ENCODE measurements around the gene HERC4.
"Not testable (repeated sequence)": the region's sequence is repeated elsewhere in the genome, so short reads cannot be mapped to it uniquely, and the experiment has no call there.

The HERC4 gene

DNA sequence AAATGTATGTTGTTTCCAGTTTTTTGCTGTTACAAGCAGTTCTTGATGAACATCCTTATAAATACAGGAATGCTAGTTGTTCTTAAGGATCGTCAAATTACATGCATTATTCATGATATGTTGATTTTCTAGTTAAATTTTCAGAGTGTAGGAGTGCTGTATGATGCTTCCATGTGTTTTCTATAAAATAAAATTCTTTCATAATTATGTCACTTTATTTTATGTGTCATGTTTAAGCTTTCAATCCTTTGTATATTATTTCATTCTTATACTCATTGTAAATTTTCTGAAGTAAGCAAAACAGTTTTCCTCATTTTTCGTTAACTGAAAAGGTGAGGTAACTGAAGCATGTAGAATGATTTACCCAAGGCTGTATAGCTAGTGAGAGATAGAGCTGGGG lies 17.4 kb upstream of the HERC4 start:
- no peak for DNase-seq (ENCODE audit: low read depth)

DNA sequence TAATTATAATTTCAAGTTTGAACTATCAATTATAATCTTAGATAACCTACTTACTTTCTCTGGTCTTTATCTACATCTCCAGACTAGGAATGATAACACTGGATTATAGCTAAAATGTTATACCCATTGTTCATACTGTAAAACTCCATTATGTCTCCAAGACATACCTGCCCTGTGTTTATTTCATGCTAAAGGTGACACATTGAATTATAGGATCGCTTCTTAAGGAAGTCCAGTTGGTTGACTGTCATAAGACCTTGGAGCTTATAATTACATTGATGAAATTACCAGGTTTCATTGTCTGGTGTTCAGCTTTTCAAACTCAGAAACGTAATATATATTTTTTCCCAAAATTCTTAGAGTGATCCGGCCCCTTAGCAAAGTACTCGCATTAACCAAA lies 15.5 kb upstream of the HERC4 start:
- no peak for DNase-seq (ENCODE audit: low read depth)

GRCh38 chr10:68088740-68089139 lies 13.7 kb upstream of the HERC4 start:
- no peak for DNase-seq (ENCODE audit: low read depth)

GRCh38 chr10:68087685-68088401 lies 12.8 kb upstream of the HERC4 start:
- no peak for DNase-seq (ENCODE audit: low read depth)

DNA sequence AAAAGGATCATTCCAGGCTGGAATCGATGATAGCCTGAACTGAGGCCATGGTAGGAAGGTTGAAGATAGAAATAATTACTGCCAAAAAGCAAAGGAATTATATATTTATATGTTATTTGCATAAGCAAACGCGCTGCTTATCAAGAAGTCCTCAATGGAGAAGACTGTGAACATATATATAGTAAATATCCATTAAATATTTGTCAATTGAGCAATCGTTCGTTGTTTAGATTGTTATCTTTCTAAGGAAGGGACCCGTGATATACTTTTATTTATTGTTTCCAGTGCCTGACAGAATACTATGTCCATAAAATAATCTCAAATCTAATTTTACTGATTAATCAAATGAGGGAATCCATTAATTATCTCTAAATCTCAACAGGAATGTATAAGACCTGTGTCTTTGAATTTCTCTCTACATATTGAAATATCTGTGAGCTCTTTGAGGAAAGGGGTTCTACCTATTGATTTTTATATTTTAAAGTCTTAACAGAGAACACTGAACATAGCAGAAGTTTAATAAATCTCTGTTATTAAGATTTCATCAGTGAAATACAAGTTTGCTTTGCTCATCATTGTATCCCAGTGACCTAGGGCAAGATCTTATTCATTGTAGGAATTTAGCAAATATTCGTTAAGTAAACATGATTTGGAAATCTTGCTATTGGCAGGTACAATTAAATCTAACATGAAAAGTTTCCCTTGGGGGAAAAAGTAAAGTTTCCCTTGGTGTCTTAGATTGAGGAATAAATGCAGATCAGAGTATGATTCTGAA lies 12.0 kb upstream of the HERC4 start:
- DNase-seq (ENCODE audit: low read depth), result no peak

- no peak for DNase-seq (ENCODE audit: low read depth)
These were observed 10.9 kb upstream of the HERC4 start for GRCh38 chr10:68086011-68086410.

DNA sequence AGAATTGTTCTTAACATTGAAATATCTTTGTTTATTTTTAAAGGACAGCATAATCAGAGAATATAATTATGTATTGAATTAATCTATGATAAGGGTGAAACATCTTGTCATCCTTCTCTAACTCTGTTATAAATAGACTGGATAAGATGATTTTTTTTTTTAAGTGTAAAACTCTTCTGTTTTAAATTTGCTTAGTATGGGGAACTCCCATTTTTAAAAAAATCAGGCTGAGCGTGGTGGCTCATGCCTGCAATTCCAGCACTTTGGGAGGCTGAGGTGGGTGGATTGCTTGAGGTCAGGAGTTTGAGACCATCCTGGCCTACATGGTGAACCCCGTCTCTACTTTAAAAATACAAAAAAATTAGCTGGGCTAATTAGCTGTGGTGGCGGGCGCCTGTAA lies 9.4 kb upstream of the HERC4 start:
- DNase-seq (ENCODE audit: low read depth), result no peak

- no peak for DNase-seq (ENCODE audit: low read depth)
These were observed 8.9 kb upstream of the HERC4 start for GRCh38 chr10:68083953-68084352.

DNA sequence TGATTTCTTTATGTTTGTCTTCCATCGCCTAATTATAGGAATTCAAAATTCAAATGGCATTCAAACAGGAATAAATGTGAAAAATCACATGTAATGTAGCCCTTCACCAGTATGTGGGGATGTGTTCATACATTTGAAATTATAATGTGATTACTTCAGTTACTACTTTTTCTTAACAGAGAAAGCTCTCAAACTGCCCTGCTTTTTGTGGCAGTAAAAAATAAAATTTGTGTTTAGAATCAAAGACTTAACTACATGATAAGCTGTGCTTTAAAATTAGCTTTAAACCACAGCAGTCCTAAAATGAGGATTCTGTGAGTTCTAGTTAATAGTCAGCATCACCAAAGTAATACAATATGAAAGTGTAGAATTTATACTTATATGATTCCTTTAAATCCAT lies 7.8 kb upstream of the HERC4 start:
- no peak for DNase-seq (ENCODE audit: low read depth)

GRCh38 chr10:68081916-68082315 lies 6.8 kb upstream of the HERC4 start:
- no peak for DNase-seq (ENCODE audit: low read depth)

- DNase-seq (ENCODE audit: low read depth), result no peak
These were observed 5.9 kb upstream of the HERC4 start for GRCh38 chr10:68080853-68081431.

- DNase-seq (ENCODE audit: low read depth), result no peak
These were observed 4.4 kb upstream of the HERC4 start for GRCh38 chr10:68079434-68079833.

DNA sequence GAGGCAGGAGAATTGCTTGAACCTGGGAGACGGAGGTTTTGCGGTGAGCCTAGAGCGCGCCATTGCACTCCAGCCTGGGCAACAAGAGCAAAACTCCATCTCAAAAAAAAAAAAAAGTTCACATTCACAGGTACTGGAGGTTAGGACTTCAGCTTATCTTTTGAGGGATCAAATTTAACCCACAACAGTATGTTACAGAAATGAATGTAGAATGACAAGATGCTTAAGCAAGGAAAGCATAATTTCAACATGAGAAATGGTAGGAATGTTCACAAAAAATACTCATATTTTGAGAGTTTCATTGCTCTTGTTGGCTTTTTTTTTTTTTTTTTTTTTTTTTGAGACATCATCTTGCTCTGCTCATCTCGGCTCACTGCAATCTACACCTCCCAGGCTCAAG lies 1.9 kb upstream of the HERC4 start:
- DNase-seq (ENCODE audit: low read depth), result no peak

DNA sequence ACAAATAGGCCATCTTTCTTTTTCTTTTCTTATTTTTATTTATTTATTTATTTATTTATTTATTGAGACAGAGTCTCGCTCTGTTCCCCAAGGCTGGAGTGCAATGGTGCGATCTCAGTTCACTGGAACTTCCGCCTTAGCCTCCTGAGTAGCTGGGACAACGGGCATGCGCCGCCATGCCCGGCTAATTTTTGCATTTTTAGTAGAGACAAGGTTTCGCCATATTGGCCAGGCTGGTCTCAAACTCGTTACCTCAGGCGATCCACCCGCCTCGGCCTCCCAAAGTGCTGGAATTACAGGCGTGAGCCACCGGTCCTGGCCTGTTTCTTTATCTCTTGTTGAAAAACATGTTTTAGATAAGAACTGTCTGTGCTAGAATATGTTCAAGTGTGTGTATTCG lies 998 bp upstream of the HERC4 start:
- not testable (repeated sequence) for DNase-seq (ENCODE audit: low read depth)

- DNase-seq (ENCODE audit: low read depth), result no peak
These were observed 494 bp upstream of the HERC4 start for GRCh38 chr10:68075550-68076004.

DNA sequence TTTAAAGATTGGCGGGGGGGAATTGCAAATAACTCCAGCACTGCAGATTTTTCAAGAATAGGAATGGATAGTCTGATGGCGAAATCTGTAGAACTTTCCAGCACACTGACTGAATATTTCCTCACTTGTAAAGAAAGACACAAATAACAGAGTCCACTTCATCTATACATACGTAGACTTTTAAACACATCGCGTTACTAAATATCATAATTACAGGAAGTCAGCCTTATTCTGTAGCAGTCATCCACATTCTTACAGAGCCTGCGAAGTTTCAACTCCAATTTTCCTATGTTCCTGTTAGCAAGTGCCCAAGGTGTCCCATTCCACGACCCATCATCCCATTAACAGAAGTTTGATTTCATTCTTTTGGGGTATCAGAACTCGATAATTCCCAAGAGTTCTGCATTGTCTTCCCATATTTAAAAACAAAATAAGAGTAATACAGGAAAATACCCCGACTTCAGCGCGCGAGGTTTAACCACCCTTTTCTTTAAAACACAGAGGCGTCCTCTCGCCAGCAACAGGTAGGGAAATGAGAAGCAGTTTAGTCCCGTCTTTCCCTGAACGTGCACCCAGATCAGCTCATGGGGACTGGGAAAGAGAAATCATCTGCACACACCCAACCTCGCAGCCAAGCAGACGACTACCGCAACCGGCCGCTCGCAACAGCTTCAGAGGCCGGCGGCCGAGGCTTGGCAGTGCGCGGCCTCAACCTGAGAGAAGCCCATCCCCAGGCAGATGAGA lies 880 bp downstream of the HERC4 start:
- no peak for DNase-seq (ENCODE audit: low read depth)

- no peak for DNase-seq (ENCODE audit: low read depth)
These were observed 1.5 kb downstream of the HERC4 start for GRCh38 chr10:68073631-68074030.

- no peak for DNase-seq (ENCODE audit: low read depth)
These were observed 7.6 kb downstream of the HERC4 start for GRCh38 chr10:68067508-68067907.

DNA sequence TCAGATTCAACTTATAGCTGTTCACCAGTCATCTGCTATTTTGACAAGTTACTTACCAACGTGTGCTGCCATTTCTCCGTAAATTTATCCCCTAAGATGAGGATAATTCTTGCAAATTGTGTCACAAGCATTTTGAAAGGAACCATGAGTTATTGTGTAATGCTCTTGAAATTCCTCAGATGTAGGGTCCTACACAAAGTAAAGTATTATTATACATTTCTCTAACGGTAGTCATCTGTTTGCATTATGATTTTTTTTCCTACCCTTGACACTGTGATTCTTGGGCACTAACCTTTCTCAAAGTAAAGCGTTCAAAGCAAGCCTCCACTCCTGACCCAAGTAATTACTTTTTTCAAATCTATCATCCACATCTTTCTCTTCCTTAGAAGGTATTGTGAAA lies 8.1 kb downstream of the HERC4 start:
- no peak for DNase-seq (ENCODE audit: low read depth)

DNA sequence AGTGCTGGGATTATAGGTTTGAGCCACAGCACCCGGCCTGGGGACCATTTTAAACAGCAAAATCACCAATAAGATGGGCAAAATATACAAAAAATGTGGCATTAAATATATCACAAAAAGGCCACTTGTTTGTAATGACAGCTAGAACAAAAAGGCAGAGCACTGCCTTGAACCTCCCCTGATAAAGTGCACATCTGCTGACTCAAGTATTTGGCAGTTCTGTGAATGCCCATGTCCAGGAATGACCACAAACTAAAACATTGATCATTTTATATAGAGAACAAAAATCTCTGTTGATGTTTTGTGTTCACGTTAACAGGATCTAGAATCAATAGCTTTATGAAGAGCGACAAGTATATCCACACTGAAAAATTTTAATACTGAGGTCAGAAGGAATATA lies 21.5 kb downstream of the HERC4 start:
- no peak for DNase-seq (ENCODE audit: low read depth)

DNA sequence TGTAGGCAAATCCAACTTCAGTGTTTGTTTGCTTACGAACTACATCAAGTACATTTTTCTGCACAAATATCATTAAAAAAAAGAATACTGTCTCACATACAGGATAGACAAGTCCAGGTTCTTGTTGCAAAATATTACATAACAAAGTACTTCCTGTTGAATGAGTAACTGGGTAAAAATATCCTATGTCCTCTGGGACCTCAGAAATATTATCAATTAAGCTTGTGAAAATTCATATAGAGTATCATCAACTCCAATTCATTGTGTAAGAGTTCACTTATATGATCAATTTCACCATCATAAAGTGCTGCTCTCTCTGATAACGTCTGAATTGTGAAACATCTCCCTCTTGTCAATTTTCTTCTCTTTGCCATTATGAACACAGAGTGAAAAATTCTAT lies 22.6 kb downstream of the HERC4 start:
- no peak for DNase-seq (ENCODE audit: low read depth)

GRCh38 chr10:68049289-68050078 lies 25.6 kb downstream of the HERC4 start:
- DNase-seq (ENCODE audit: low read depth), result no peak
